Measurements from ENCODE around the gene EGLN2. TPM values are rescaled to one million over a fixed set of nuclear protein-coding genes. Genes with fewer than 3 reads are reported as not detected.

Gene EGLN2
- total and polyA plus RNA-seq, 9 donors: 46.8 to 58.7 (median 52.0) TPM

DNA sequence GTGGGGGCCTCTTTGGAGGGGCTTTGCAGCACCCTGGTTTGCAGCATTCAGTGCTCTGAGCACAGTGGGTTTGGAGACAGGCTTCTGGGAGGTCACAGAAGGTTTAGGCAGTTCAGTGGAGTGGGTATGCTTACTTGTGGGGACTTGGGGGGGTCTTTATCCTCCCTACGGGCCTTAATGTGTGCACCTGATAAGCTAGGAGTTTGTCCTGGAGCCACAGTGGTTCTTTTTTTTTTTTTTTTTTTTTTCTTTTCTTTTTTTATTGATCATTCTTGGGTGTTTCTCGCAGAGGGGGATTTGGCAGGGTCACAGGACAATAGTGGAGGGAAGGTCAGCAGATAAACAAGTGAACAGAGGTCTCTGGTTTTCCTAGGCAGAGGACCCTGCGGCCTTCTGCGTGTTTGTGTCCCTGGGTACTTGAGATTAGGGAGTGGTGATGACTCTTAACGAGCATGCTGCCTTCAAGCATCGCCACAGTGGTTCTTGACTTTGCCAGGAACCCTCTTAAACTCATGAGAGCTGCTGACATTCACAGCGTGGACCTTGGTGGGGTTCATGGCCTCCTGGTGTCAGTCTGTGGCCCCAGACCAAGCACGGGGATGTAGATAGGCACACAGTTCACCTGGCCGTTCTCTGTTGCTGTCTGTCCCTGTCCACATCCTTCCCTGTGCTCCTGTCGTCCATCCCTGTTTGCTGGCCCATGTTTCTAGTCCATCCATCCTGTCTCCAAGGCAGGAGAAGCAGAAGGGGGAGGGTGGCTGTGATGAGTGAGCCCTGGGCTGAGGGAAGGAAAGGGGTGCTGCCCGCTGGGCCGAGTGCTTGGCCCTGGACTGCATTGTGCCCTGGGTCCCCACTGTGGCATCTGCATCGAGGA is 2.7 kb downstream of the EGLN2 start:
- Histone ChIP-seq H3K4me3 (ENCODE audit: low read length) (no peak overlapping the region), H3K27ac (ENCODE audit: low read length) (peak overlapping the region; percentile 60), H3K27me3 (ENCODE audit: control insufficient read depth, insufficient read depth, low read length) (no peaks in the 10 kb centered on the region), H3K4me1 (ENCODE audit: control insufficient read depth, insufficient read depth, low read length) (peaks cover 72% of the 10 kb centered on the region), H3K36me3 (ENCODE audit: control insufficient read depth, insufficient read depth, low read length) (peaks cover 52% of the 10 kb centered on the region), H3K9me3 (replicated peaks; ENCODE audit: control insufficient read depth, low read depth, low read length) (no peaks in the 10 kb centered on the region)
- DNase-seq: peak; percentile 10
- WGBS (ENCODE audit: insufficient coverage): 63% methylated on average over 6 of the region's 13 CpGs

DNA sequence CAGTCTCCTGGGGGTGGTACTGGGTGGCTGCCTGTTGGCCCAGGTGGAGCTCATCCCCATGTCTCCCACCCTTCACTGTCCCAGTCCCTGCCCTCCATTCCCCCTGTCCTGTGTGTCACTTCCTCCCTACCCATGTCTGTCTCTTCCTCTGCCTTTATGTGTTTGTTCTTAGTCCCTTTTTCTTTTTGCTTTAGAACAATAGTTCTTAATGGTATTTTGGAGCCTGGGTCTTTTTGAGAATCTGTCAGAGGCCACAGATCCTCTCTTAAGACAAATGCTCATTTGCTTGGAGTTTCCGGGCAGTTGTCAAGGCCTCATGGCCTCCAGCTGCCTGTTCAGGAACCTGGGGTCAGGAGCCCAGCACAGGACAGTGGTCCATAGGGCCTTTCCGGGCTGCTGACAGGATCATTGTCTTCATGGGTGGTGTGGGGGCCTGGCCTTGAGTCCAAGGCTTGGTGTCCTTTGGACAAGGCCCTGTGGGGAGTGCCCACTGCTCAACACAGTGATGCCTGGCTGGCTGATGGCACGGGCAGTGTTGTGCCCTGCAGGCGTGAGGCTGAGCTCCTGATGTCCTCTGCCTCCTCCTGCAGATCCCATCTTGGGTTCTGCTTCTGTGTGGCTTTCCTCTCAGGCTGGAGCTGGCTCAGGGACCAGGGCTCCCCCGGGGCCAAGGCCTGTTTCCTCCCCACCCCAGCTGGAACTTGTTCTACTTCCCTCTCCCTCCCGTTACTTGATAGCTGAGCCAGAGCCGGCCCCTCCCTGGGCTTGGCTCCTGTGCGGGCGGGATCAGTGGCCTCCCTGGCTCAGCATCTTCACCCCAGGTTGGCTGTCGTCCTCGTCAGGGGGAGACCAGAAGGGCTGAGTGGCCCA is 3.5 kb downstream of the EGLN2 start:
- Histone ChIP-seq H3K27me3 (ENCODE audit: control insufficient read depth, insufficient read depth, low read length) (no peaks in the 10 kb centered on the region), H3K27ac (ENCODE audit: low read length) (peak overlapping the region; percentile 60), H3K4me1 (ENCODE audit: control insufficient read depth, insufficient read depth, low read length) (peaks cover 78% of the 10 kb centered on the region), H3K36me3 (ENCODE audit: control insufficient read depth, insufficient read depth, low read length) (peaks cover 59% of the 10 kb centered on the region), H3K9me3 (replicated peaks; ENCODE audit: control insufficient read depth, low read depth, low read length) (no peaks in the 10 kb centered on the region), H3K4me3 (ENCODE audit: low read length) (peak overlapping the region; percentile 6)
- DNase-seq: peak; percentile 65
- 22% methylated on average over 9 of the region's 11 CpGs for WGBS (ENCODE audit: insufficient coverage)

DNA sequence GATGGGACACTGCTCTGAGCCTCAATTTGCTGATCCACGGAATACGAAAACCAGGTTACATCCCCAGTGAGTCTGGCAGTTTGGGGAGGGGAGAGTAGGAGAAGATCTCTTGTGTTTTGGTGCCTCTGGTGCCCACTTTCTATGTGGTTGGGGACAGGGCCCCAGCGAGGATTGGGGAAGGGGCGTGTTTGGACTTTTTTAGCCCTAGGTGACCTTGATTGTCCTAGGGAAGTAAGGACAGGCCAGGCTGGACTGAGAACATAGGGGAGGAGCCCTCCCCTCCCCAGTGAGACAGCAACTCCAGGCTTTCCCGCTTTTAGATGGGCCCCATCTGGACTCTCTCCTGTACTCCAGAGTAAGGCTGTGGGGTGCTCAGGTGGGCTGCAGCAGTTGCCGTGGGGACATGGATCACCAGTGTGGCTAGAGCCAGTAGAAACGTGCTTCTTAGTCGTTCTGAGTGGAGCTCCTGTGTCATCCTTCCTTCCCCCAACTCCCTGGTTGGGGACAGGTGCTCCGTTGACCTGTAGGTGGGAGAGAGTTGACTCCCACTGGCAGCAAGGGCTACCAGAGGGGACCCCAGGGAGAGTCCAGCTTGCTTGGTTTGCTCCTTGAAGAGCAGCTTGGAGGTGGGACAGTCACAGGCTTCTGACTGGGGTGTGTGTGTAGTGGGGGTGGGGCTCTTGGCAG is 4.3 kb downstream of the EGLN2 start:
- no peak overlapping the region for H3K4me3 ChIP-seq (ENCODE audit: low read length)
- peaks cover 67% of the 10 kb centered on the region for H3K36me3 ChIP-seq (ENCODE audit: control insufficient read depth, insufficient read depth, low read length)
- peak overlapping the region; percentile 48 for H3K27ac ChIP-seq (ENCODE audit: low read length)
- WGBS (ENCODE audit: insufficient coverage): 20% methylated on average over 1 of the region's 9 CpGs
- H3K4me1 ChIP-seq (ENCODE audit: control insufficient read depth, insufficient read depth, low read length): peaks cover 71% of the 10 kb centered on the region
- no peaks in the 10 kb centered on the region for H3K9me3 ChIP-seq (replicated peaks; ENCODE audit: control insufficient read depth, low read depth, low read length)
- no peak for DNase-seq
- H3K27me3 ChIP-seq (ENCODE audit: control insufficient read depth, insufficient read depth, low read length): no peaks in the 10 kb centered on the region

DNA sequence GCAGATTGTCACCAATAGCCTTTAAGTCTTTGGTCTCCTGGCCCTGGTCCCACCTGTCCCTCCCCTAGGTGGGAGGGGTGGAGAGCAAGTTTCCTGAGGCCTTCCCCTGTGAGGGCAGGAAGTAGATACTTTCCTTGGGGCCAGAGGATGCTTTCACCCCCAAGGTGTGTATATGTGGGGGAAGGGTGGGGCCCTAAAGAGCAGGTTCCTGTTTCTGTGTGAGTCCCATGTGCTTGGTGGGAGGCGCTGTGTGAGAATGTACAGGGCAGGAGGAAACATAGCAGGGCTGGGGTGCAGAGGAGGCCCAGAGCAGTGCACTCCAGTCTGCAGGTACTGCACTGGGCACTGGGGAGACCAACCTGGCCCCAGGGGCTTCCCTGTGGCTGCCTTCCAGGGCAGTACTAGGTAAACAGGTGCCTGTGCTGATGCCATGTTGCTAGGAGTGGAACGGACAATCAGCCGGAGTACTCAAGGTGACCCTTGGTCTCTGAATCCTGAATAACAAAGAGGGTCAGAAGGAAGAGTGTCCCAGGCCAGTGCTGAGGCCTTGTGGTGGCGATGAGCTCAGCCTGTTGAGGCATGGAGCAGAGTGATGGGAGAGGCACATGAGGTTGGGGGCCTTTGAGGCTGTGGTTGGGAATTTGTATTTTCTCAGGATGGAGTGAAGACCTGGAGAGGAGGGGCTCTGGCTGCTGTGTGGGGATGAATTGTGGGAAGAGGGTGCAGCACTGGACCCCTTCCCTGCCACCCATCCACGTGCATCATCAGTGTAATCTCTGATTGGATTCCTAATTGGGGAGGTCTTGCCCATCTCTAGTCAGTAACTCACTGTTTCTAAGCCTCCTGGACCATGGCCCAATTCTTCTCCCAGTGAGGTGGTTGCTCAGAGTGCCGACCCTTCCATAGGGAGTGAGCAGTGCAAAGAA is 5.1 kb downstream of the EGLN2 start:
- WGBS (ENCODE audit: insufficient coverage): 79% methylated on average over 4 of the region's 6 CpGs

DNA sequence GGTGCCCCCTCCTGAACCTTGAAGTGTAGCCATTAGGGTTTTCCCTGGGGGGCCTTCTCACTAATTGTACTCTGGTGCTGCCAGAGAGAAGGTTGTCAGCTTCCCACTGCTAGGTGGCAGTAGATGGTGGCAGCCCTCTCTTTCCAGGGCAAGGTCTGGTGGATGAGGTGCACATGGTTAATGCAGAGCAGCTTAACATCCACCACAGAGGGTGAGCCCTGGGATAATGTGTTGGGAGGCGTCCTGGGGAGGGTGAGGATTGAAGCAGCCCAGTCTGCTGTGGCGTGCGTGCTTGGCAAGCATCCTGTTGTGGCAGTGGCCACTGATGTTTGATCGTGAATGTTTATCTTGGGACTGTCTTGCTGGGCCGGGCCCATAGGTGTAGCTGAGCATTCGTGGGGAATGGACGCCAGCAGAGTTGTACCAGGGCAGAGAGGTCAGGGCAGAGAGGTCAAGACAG is 5.8 kb downstream of the EGLN2 start:
- Histone ChIP-seq H3K36me3 (ENCODE audit: control insufficient read depth, insufficient read depth, low read length) (peaks cover 80% of the 10 kb centered on the region), H3K27ac (ENCODE audit: low read length) (no peak overlapping the region), H3K27me3 (ENCODE audit: control insufficient read depth, insufficient read depth, low read length) (no peaks in the 10 kb centered on the region), H3K9me3 (replicated peaks; ENCODE audit: control insufficient read depth, low read depth, low read length) (no peaks in the 10 kb centered on the region), H3K4me3 (ENCODE audit: low read length) (no peak overlapping the region), H3K4me1 (ENCODE audit: control insufficient read depth, insufficient read depth, low read length) (peaks cover 76% of the 10 kb centered on the region)
- 80% methylated on average over 7 of the region's 7 CpGs for WGBS (ENCODE audit: insufficient coverage)
- DNase-seq: peak; percentile 7

More for the DNA sequence above, 5.1 kb downstream of the EGLN2 start:
- H3K4me3 ChIP-seq (ENCODE audit: low read length): no peak overlapping the region
- H3K9me3 ChIP-seq (replicated peaks; ENCODE audit: control insufficient read depth, low read depth, low read length): no peaks in the 10 kb centered on the region
- H3K27me3 ChIP-seq (ENCODE audit: control insufficient read depth, insufficient read depth, low read length): no peaks in the 10 kb centered on the region
- DNase-seq: peak; percentile 49
- H3K27ac ChIP-seq (ENCODE audit: low read length): peak overlapping the region; percentile 51
- peaks cover 73% of the 10 kb centered on the region for H3K36me3 ChIP-seq (ENCODE audit: control insufficient read depth, insufficient read depth, low read length)
- peaks cover 71% of the 10 kb centered on the region for H3K4me1 ChIP-seq (ENCODE audit: control insufficient read depth, insufficient read depth, low read length)

DNA sequence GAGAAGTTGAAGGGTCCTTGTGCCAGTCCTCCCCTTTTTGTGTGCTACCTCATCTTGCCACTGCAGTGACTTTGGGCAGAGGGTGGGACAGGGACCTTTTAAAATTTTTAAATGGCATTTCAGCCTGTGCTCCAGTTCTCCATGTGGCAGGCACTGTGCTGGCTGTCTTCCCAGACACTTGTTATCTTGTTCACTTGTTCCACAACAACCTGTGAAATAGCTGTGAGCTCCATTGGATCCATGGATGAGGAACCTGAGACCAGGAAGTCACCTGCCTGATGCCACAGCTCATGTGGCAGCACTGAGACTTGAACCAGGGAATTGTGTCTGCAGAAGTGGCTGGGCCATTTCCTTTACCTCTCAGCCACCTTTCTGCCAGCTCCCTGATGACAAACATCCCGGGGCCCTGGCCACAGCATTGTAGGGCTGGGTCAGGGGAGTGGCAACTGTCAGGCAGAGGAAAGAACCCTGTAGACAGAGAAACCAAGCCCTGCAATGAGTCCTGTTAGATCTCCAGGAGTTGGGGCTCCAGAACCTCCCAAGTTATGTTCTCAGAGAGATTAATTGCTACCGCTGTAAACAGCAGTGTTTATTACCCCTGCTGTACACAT is 6.4 kb downstream of the EGLN2 start:
- Histone ChIP-seq H3K4me3 (ENCODE audit: low read length) (no peak overlapping the region), H3K27me3 (ENCODE audit: control insufficient read depth, insufficient read depth, low read length) (no peaks in the 10 kb centered on the region), H3K27ac (ENCODE audit: low read length) (no peak overlapping the region), H3K4me1 (ENCODE audit: control insufficient read depth, insufficient read depth, low read length) (peaks cover 75% of the 10 kb centered on the region), H3K36me3 (ENCODE audit: control insufficient read depth, insufficient read depth, low read length) (peaks cover 78% of the 10 kb centered on the region), H3K9me3 (replicated peaks; ENCODE audit: control insufficient read depth, low read depth, low read length) (no peaks in the 10 kb centered on the region)
- 58% methylated on average over 2 of the region's 2 CpGs for WGBS (ENCODE audit: insufficient coverage)
- DNase-seq: peak; percentile 18

DNA sequence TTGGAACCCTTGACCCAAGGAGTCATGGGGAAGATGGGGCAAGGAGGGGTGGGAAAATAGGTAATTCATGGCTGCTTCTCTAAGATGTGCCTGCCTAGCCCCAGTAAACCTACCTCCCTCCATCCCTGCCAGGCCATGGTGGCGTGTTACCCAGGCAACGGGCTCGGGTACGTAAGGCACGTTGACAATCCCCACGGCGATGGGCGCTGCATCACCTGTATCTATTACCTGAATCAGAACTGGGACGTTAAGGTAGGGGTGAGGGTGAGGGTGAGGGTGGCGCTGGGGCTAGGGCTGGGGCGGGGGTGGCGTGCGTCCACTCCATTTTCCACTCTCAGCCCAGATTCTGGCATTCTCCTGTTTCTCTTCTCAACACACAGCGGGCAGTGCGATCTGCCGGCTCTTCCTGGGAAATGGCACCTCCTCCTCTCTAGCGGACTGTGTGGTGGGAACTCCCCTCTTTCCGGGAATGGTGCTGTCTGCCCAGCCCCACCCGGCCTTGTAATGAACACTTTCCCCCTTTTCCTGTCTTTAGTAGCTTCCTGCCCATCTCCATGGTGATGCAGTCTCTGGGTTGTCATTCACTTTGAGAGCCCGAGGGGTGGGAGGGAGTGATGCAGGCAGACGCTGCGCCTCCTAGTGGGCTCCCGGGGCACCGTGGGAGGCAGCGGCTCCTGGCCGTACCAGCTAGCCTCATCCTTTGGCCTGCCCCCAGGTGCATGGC is 7.6 kb downstream of the EGLN2 start:
- peaks cover 69% of the 10 kb centered on the region for H3K4me1 ChIP-seq (ENCODE audit: control insufficient read depth, insufficient read depth, low read length)
- H3K9me3 ChIP-seq (replicated peaks; ENCODE audit: control insufficient read depth, low read depth, low read length): no peaks in the 10 kb centered on the region
- no peak overlapping the region for H3K4me3 ChIP-seq (ENCODE audit: low read length)
- peak overlapping the region; percentile 89 for H3K27ac ChIP-seq (ENCODE audit: low read length)
- peaks cover 3% of the 10 kb centered on the region for H3K27me3 ChIP-seq (ENCODE audit: control insufficient read depth, insufficient read depth, low read length)
- H3K36me3 ChIP-seq (ENCODE audit: control insufficient read depth, insufficient read depth, low read length): peaks cover 67% of the 10 kb centered on the region
- 1% methylated on average over 10 of the region's 26 CpGs for WGBS (ENCODE audit: insufficient coverage)
- peak; percentile 96 for DNase-seq

DNA sequence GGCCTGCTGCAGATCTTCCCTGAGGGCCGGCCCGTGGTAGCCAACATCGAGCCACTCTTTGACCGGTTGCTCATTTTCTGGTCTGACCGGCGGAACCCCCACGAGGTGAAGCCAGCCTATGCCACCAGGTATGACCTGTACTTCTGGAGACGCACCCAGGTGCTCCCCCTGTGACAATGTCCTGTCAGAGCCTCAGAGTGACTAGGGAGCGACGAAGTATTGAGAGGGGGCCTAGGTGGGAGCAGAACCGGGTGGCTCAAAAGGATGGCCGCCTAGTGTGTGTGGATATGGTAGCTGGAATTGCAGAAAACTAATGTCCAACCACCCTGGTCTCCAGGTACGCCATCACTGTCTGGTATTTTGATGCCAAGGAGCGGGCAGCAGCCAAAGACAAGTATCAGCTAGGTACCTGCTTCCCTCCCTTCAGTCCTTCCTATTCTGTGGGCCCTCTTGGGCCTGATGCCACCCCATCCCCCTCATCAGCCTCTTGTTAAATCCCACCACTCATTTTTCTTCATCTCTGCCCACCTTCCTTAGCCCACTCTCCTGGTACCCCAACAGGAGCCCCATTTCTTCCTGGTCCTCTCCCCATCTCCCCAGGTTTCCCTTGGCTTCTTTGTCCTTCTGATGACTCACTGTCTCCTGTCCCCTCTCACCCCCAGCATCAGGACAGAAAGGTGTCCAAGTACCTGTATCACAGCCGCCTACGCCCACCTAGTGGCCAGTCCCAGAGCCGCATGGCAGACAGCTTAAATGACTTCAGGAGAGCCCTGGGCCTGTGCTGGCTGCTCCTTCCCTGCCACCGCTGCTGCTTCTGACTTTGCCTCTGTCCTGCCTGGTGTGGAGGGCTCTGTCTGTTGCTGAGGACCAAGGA is 8.4 kb downstream of the EGLN2 start:
- DNase-seq: peak; percentile 30
- WGBS (ENCODE audit: insufficient coverage): 59% methylated on average over 13 of the region's 18 CpGs
- H3K4me3 ChIP-seq (ENCODE audit: low read length): no peak overlapping the region
- peaks cover 59% of the 10 kb centered on the region for H3K36me3 ChIP-seq (ENCODE audit: control insufficient read depth, insufficient read depth, low read length)
- H3K27ac ChIP-seq (ENCODE audit: low read length): peak overlapping the region; percentile 56
- no peaks in the 10 kb centered on the region for H3K9me3 ChIP-seq (replicated peaks; ENCODE audit: control insufficient read depth, low read depth, low read length)
- H3K4me1 ChIP-seq (ENCODE audit: control insufficient read depth, insufficient read depth, low read length): peaks cover 68% of the 10 kb centered on the region
- H3K27me3 ChIP-seq (ENCODE audit: control insufficient read depth, insufficient read depth, low read length): peaks cover 8% of the 10 kb centered on the region
